KOPT-K1 (cell line): ENCODE data around the gene YTHDF1.
"Not testable (repeated sequence)": the region's sequence is repeated elsewhere in the genome, so short reads cannot be mapped to it uniquely, and the experiment has no call there.

Source experiments
- H3K27ac ChIP-seq: fragments of 200-600 bp; sonication (generic); 2 replicates; pipeline ENCODE4 v1.5.1; 2016; ENCODE audit warnings: antibody characterized with exemption, mild to moderate bottlenecking, low read depth, low read length; ENCODE audit not compliant: poor library complexity, severe bottlenecking
- H3K36me3 ChIP-seq: fragments of 200-600 bp; sonication (generic); 2 replicates; pipeline ENCODE4 v1.5.1; 2017; ENCODE audit warnings: antibody characterized with exemption, mild to moderate bottlenecking, low read length, moderate library complexity; ENCODE audit not compliant: insufficient read depth
- H3K9me3 ChIP-seq: fragments of 200-600 bp; sonication (generic); 2 replicates; pipeline ENCODE4 v1.5.1; 2017; ENCODE audit warnings: antibody characterized with exemption, low read length, mild to moderate bottlenecking; ENCODE audit not compliant: insufficient read depth, poor library complexity, severe bottlenecking

Gene YTHDF1

DNA sequence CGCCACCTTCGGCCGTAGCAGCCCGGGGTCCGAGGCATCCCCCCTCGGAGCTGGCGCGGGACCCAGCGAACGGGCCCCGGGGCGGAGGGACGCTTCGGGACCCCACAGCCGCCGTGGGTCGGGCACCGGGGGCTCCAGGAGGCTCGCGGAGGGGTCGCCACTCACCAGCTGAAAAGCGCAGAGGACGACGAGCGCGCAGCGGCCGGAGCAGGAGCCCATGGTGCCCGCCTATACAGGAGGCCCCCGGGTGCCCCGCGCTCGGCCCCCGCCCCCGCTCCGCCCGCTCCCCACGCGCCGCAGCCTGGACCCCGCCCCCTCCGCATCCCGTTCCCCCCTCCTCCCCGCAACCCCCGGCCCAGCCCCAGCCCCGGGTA is 38.3 kb upstream of the YTHDF1 start, which contains the start of gene NKAIN4:
Gene NKAIN4, minus strand, starts transcription at position 232 of the 374 bp plus-strand sequence. Its CDS starts 13 bp downstream, at position 219.
- H3K9me3 ChIP-seq, result no peaks in the 10 kb centered on the region
- H3K36me3 ChIP-seq, result no peaks in the 10 kb centered on the region
- H3K27ac ChIP-seq, result no peak within 1 kb of the TSS

DNA sequence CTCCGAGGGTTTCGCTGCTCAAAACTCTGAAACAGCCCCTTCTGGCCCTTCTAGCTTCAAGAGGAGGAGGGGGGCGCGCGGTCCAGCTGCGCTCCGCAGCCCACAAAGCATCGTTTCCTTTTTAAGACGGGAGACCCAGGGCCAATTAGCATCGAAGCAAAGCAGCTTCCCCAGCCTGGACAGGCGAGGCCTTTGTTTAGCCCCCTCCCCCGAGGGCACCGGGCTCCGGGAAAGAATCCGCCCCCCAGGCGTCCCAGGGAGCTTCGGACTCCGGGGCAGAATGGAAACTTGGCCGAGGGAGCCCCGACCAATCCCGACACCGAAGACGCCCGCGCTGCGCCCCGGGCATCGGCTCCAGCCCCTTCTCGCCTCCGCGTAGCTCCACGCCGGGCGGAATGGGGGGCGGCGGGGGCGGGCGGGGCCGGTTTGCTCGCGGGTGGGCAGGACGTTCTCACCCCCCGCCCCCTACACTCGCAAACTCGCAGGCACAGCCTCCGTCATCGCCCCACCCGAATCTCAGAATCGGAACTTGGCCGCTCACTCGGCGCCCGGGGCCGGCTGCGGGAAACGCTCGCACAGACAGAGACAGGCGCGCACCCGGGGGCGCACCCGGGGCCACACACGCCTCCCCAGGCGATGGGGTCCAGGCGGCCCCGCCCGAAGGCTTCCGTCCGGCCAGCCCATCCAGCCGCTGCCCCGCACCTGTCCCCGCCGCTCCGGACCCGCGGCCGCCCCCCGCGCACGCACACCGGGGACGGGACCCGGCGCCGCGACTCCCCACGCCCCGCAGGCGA is 37.7 kb upstream of the YTHDF1 start:
- no peak overlapping the region for H3K27ac ChIP-seq
- no peaks in the 10 kb centered on the region for H3K36me3 ChIP-seq
- no peaks in the 10 kb centered on the region for H3K9me3 ChIP-seq

DNA sequence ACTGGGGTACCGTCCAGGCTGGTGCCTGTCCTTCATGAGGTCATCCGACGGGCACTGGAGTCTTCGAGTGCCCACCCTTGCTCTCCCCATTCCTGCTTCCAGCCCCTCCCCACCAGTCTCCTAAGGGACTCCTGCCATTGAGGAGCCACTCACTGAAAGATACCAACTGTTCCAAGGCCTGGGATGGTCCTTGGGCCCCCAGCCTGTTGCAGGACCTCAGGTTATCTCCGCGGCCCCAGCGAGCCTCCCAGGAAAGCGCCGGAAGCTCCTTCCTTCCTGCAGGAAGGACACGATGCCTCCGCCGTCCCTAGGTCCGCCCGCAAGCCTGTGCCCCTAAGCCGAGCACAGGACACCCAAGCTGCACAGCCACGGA is 37.1 kb upstream of the YTHDF1 start:
- Histone ChIP-seq H3K27ac (no peak overlapping the region), H3K9me3 (no peaks in the 10 kb centered on the region), H3K36me3 (no peaks in the 10 kb centered on the region)

DNA sequence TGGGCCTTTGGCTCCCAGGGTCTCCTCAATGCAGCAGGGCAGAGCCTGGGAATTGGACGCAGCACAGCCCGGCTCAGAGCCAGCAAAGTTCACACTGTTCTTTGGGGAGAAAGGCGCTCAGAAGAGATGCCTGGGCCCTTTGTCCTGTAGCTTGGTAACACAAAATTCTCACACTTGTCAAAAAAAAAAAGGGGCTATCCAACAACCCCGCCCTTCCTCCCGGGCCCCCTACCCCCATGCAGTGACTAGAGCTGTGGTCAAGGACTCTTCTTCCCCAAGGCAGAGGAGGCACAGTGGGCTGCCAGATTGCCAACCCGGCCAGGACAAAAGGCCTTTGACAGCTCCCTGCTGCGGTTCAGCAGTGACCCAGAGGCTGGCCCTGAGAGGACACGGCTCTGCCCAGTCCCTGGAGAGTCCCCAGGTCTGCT is 36.4 kb upstream of the YTHDF1 start:
- no peak overlapping the region for H3K27ac ChIP-seq

GRCh38 chr20:63251350-63251749 is 35.4 kb upstream of the YTHDF1 start:
- not testable (repeated sequence) for H3K36me3 ChIP-seq, H3K9me3 ChIP-seq, H3K27ac ChIP-seq

More for the DNA sequence above, 36.4 kb upstream of the YTHDF1 start:
- H3K36me3 ChIP-seq, result no peaks in the 10 kb centered on the region
- no peaks in the 10 kb centered on the region for H3K9me3 ChIP-seq

DNA sequence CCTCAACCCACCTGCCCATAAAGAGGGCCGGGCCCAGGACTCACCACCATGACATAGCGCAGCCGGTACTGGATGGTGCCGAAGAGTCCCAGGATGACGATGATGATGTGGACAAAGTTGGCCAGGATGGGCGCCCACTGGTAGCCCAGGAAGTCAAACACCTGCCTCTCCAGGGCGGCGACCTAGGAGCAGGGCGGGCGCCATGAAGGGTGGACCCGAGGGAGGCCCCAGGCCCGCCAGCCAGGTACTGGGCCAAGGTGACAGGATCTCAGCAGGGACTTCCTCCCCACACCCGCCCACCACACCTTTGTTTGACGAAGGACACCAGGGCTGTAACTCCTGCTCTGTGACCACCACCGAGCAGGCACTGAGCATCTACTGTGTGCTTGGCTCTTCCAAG is 34.0 kb upstream of the YTHDF1 start:
- Histone ChIP-seq H3K9me3 (no peaks in the 10 kb centered on the region), H3K36me3 (no peaks in the 10 kb centered on the region), H3K27ac (no peak overlapping the region)

DNA sequence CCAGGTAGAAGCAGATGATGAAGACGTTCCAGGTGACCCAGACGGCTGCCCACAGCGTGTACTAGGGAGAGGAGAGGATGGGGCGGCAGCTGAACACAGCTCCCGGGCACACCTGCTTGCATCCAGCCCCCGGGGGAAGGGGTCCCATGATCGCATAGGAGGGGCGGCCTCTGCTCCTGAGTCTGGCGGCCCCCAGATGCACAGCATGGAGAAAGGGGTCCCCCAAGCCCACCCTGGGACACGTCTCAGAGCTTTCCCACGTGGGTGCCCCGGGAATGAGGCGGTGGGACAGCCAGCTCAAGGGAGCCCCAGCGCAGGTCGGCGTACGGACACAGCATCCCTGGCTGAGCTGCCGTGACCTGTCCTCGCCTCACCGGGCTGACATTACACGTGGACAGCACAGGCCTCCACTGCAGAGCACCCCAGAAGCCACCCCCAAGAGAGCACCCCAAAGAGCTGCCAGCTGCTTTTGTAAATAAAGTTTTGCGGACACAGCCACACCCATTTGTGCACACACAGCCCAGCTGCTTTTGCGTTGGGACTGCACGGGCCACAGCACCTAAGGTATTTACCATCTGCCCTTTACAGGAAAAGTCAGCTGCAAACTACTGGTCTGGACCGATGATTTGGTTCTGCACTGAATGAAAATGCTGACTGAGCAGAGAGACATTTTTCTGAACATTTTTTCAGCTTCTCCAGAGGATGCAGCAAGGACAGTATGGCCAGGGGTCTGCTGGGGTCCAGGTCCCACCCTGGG is 33.1 kb upstream of the YTHDF1 start:
- H3K27ac ChIP-seq, result no peak overlapping the region
- H3K36me3 ChIP-seq, result no peaks in the 10 kb centered on the region
- no peaks in the 10 kb centered on the region for H3K9me3 ChIP-seq

DNA sequence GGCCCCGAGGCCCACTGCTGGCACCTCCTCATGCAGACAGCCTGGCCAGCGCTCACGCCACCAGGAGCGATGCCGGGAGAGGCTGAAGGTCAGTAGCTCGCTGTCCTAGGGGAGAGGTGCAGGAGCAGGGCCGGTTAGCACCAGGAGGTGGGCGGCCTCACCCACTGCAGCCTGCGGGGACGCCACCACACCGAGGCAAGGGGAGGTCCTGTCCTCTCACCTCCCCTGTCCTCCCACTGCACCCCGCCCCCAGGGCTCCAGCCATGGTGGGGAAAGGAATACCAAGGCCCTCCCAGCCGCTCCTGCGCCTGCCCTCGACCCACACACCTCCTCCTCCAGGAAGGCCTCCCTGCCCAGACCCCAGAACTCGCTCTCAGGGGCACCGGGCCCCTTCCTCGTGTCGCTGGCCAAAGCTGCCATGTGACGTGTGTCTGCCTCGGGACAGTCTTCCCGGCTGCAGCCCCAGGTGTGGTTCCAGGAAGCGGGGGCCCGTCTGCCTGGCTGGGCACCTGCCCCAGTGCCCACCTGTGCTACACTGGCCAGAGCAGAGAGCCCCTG is 31.8 kb upstream of the YTHDF1 start:
- Histone ChIP-seq H3K27ac (no peak overlapping the region), H3K9me3 (no peaks in the 10 kb centered on the region), H3K36me3 (no peaks in the 10 kb centered on the region)

- no peak overlapping the region for H3K27ac ChIP-seq
- H3K9me3 ChIP-seq, result no peaks in the 10 kb centered on the region
- H3K36me3 ChIP-seq, result no peaks in the 10 kb centered on the region
Measured at GRCh38 chr20:63246490-63247288, 30.8 kb upstream of the YTHDF1 start.

DNA sequence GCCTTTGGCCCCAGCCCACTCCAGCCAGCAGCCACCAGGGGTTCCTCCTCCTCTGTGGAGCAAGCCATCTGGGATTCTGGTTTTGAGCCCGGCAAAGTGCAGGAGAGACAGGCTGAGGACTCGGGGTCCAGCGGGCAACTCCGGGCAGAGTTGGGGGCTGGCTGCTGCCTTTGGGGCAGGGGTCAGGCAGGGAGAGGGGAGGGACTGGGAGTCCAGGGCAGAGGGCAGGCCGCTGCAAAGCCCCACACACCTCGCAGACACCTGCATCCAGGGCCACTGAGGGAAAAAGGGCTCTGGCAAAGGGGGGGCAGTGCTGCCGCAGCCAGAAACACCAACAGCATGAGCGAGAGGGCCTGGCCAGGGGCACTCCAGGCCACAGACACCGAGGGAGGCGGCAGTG is 28.5 kb upstream of the YTHDF1 start:
- Histone ChIP-seq H3K36me3 (no peaks in the 10 kb centered on the region), H3K9me3 (no peaks in the 10 kb centered on the region), H3K27ac (no peak overlapping the region)

DNA sequence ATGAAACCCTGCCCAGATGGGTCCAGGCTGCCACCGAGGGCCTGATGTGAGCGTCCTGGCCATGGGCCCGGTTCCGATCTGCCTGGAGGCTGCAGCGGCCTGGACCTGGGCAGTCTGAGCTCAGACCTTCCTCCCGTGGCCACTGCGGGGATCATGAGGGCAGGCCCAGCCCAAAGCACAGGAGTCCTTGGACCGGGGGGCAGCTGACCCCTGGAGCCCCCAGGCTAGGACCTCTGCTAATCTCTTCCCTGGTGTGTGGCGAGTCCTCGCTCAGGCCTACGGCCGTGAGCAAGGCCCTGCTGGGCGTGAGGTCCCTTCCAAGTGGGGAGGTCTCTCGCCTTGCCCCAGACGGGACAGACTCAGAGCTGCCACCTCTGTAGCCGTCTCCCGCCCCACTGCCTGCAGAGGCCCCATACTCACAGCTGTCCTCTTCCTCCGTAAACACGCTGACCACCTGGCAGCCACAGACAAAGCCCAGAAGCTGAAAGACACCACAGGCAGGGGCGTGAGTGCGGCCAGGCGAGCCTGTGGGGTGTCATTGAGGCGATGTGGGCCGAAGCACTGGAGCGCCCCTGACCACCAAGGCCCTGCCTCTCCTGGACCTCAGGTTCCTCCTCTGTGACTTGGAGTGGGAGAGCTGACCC is 27.8 kb upstream of the YTHDF1 start:
- no peaks in the 10 kb centered on the region for H3K36me3 ChIP-seq
- H3K9me3 ChIP-seq, result no peaks in the 10 kb centered on the region
- H3K27ac ChIP-seq, result no peak overlapping the region

GRCh38 chr20:63242736-63243135 is 26.8 kb upstream of the YTHDF1 start:
- Histone ChIP-seq H3K27ac (no peak overlapping the region), H3K36me3 (no peaks in the 10 kb centered on the region), H3K9me3 (no peaks in the 10 kb centered on the region)

- Histone ChIP-seq H3K9me3 (no peaks in the 10 kb centered on the region), H3K36me3 (no peaks in the 10 kb centered on the region), H3K27ac (no peak overlapping the region)
Measured at GRCh38 chr20:63241272-63241671, 25.3 kb upstream of the YTHDF1 start.

GRCh38 chr20:63240004-63240403 is 24.1 kb upstream of the YTHDF1 start:
- Histone ChIP-seq H3K27ac (no peak overlapping the region), H3K9me3 (no peaks in the 10 kb centered on the region), H3K36me3 (no peaks in the 10 kb centered on the region)
